Measurements from ENCODE around the gene RNF213.

The RNF213 gene

GRCh38 chr17:80443498-80443897, 182.8 kb downstream of the RNF213 start:
- H3K27ac ChIP-seq (replicated peaks), result no peak overlapping the region
- no peaks in the 10 kb centered on the region for H3K27me3 ChIP-seq (ENCODE audit: insufficient read depth, poor library complexity, severe bottlenecking)
- H3K4me3 ChIP-seq (replicated peaks; ENCODE audit: insufficient read depth, low read length), result no peak overlapping the region
- DNase-seq (ENCODE audit: low read depth in 1 of 2, low spot score in 1 of 2), result no peak
- TF ChIP-seq POLR2AphosphoS5 (IDR thresholded peaks at IDR 0.05; ENCODE audit: low read depth) (no peak), REST (IDR thresholded peaks at IDR 0.05; ENCODE audit: insufficient replicate concordance, low read depth) (no peak), SPI1 (IDR thresholded peaks at IDR 0.05; ENCODE audit: borderline replicate concordance, low read depth) (no peak), CTCF (IDR thresholded peaks at IDR 0.05; ENCODE audit: insufficient read depth, low read length) (no peak), GABPA (IDR thresholded peaks at IDR 0.05; ENCODE audit: low read depth) (no peak)

GRCh38 chr17:80443916-80444643, 183.4 kb downstream of the RNF213 start:
- Histone ChIP-seq H3K27ac (replicated peaks) (no peak overlapping the region), H3K27me3 (ENCODE audit: insufficient read depth, poor library complexity, severe bottlenecking) (no peaks in the 10 kb centered on the region), H3K4me3 (replicated peaks; ENCODE audit: insufficient read depth, low read length) (no peak overlapping the region)
- TF ChIP-seq REST (IDR thresholded peaks at IDR 0.05; ENCODE audit: insufficient replicate concordance, low read depth) (no peak), SPI1 (IDR thresholded peaks at IDR 0.05; ENCODE audit: borderline replicate concordance, low read depth) (no peak)
- no peak for DNase-seq (ENCODE audit: low read depth in 1 of 2, low spot score in 1 of 2)

- no peak for DNase-seq (ENCODE audit: low read depth in 1 of 2, low spot score in 1 of 2)
- no peaks in the 10 kb centered on the region for H3K27me3 ChIP-seq (ENCODE audit: insufficient read depth, poor library complexity, severe bottlenecking)
- H3K27ac ChIP-seq (replicated peaks), result no peak overlapping the region
- no peak overlapping the region for H3K4me3 ChIP-seq (replicated peaks; ENCODE audit: insufficient read depth, low read length)
- TF ChIP-seq REST (IDR thresholded peaks at IDR 0.05; ENCODE audit: insufficient replicate concordance, low read depth), result no peak
- no peak for TF ChIP-seq GABPA (IDR thresholded peaks at IDR 0.05; ENCODE audit: low read depth)
- no peak for TF ChIP-seq CTCF (IDR thresholded peaks at IDR 0.05; ENCODE audit: insufficient read depth, low read length)
- TF ChIP-seq SPI1 (IDR thresholded peaks at IDR 0.05; ENCODE audit: borderline replicate concordance, low read depth), result no peak
- TF ChIP-seq POLR2AphosphoS5 (IDR thresholded peaks at IDR 0.05; ENCODE audit: low read depth), result no peak
Observed at GRCh38 chr17:80444644-80444979, 184.0 kb downstream of the RNF213 start.
